H1 (cell line): ENCODE data around the gene STRIP2. TPM values are rescaled to one million over a fixed set of nuclear protein-coding genes. Genes with fewer than 3 reads are reported as not detected.

Source experiments
- CTCF ChIA-PET: fragments of 300-600 bp; sonication (Branson Sonifier 250); formaldehyde crosslinking; loops from one replicate; lab custom pipeline; 2021; ENCODE audit not compliant: partially characterized antibody; lab: Charles Lee
- POLR2A ChIA-PET: fragments of 300-600 bp; sonication (Branson Sonifier 250); formaldehyde crosslinking; loops from one replicate; lab custom pipeline; 2021; ENCODE audit warnings: inconsistent platforms; ENCODE audit not compliant: partially characterized antibody; lab: Charles Lee
- DNase-seq, 2 experiments: peaks; one replicate each; pipeline versions ENCODE4 v3.0.0 to v3.0.0-alpha.2; 2010 to 2022; ENCODE audit warnings: low spot score in 2 of 2, low read depth in 1 of 2, mixed read lengths in 1 of 2
- FAIRE-seq: peaks from 2 replicates; lab custom pipeline; 2011; peaks lifted over from hg19 to GRCh38; lab: Jason Lieb, UNC
- H2AFZ ChIP-seq: 2 replicates; pipeline ENCODE4 v1.8.1; 2012; ENCODE audit warnings: low read length, inconsistent platforms
- H2AK5ac ChIP-seq: 2 replicates; pipeline ENCODE4 v1.6.1; 2013; ENCODE audit warnings: low read depth, low read length
- H2BK120ac ChIP-seq: replicated peaks from 2 replicates; pipeline ENCODE3; 2013; ENCODE audit warnings: low read depth, low read length, inconsistent platforms
- H2BK12ac ChIP-seq: 2 replicates; pipeline ENCODE4 v1.6.1; 2013; ENCODE audit warnings: low read depth, low read length
- H2BK15ac ChIP-seq: 2 replicates; pipeline ENCODE4 v1.6.1; 2013; ENCODE audit warnings: low read length
- H2BK20ac ChIP-seq: 2 replicates; pipeline ENCODE4 v1.6.1; 2013; ENCODE audit warnings: low read length
- H2BK5ac ChIP-seq: 2 replicates; pipeline ENCODE4 v1.6.1; 2013; ENCODE audit warnings: low read depth, low read length
- H3K14ac ChIP-seq: 2 replicates; pipeline ENCODE4 v1.6.1; 2013; ENCODE audit warnings: inconsistent platforms; ENCODE audit not compliant: insufficient read length
- H3K18ac ChIP-seq: 2 replicates; pipeline ENCODE4 v1.6.1; 2013; ENCODE audit warnings: low read length; ENCODE audit errors: extremely low read depth
- H3K23ac ChIP-seq: 2 replicates; pipeline ENCODE4 v1.6.1; 2013; ENCODE audit warnings: inconsistent platforms; ENCODE audit not compliant: insufficient read length
- H3K23me2 ChIP-seq: 2 replicates; pipeline ENCODE4 v1.6.1; 2013; ENCODE audit warnings: low read depth, low read length
- H3K27ac ChIP-seq: 2 replicates; pipeline ENCODE4 v1.6.1; 2011; ENCODE audit warnings: low read depth, low read length, inconsistent platforms
- H3K27me3 ChIP-seq, 4 experiments: replicated peaks in 1 of 4; 1 replicate in 1 of 4; 2 replicates in 3 of 4; pipeline versions ENCODE4 v1.6.1 to v1.8.1; 2011 to 2013; ENCODE audit warnings: low read length in 3 of 4, mild to moderate bottlenecking in 3 of 4, inconsistent platforms in 2 of 4, mixed read lengths in 2 of 4, moderate library complexity in 1 of 4; ENCODE audit not compliant: control insufficient read depth in 3 of 4, insufficient read depth in 3 of 4; ENCODE audit errors: extremely low read depth in 1 of 4
- H3K36me3 ChIP-seq, 4 experiments: 2 replicates each; pipeline versions ENCODE4 v1.6.1 to v1.8.1; 2011 to 2013; ENCODE audit warnings: mild to moderate bottlenecking in 4 of 4, low read length in 3 of 4, moderate library complexity in 2 of 4, control low read depth in 1 of 4, inconsistent platforms in 1 of 4; ENCODE audit not compliant: insufficient read depth in 4 of 4, control insufficient read depth in 2 of 4
- H3K4ac ChIP-seq: replicated peaks from 2 replicates; pipeline ENCODE3; 2013; ENCODE audit warnings: low read length, low read depth, mixed read lengths, inconsistent platforms; ENCODE audit not compliant: insufficient read length
- H3K4me1 ChIP-seq, 4 experiments: replicated peaks in 1 of 4; 1 replicate in 1 of 4; 2 replicates in 3 of 4; pipeline versions ENCODE4 v1.6.1 to v1.8.1; 2011 to 2013; ENCODE audit warnings: low read length in 3 of 4, inconsistent platforms in 2 of 4, mixed read lengths in 1 of 4; ENCODE audit not compliant: insufficient read depth in 4 of 4, control insufficient read depth in 3 of 4
- H3K4me2 ChIP-seq, 2 experiments: 2 replicates each; pipeline versions ENCODE4 v1.6.1 to v1.8.1; 2011 to 2013; ENCODE audit warnings: low read depth in 2 of 2, low read length in 2 of 2, control low read depth in 1 of 2, inconsistent platforms in 1 of 2, mild to moderate bottlenecking in 1 of 2; ENCODE audit not compliant: insufficient read depth in 1 of 2
- H3K4me3 ChIP-seq, 4 experiments: fragments of 200-600, 300-600 bp in 1 of 4; sonication (generic), shearing (Covaris generic), sonication (Bioruptor Twin) in 1 of 4; 2 replicates each; pipeline versions ENCODE4 v1.5.1 to v1.8.1; 2011 to 2016; ENCODE audit warnings: low read length in 4 of 4, low read depth in 3 of 4, control low read depth in 2 of 4, inconsistent platforms in 2 of 4, mild to moderate bottlenecking in 2 of 4, mixed read lengths in 1 of 4, moderate library complexity in 1 of 4; ENCODE audit not compliant: insufficient read depth in 2 of 4; ENCODE audit errors: extremely low read depth in 1 of 4
- H3K56ac ChIP-seq: replicated peaks from 2 replicates; pipeline ENCODE3; 2013; ENCODE audit warnings: low read depth, mild to moderate bottlenecking, mixed read lengths, low read length, inconsistent platforms; ENCODE audit not compliant: insufficient read length
- H3K79me1 ChIP-seq: 2 replicates; pipeline ENCODE4 v1.6.1; 2013; ENCODE audit warnings: low read depth, low read length, control low read depth
- H3K79me2 ChIP-seq, 2 experiments: 2 replicates each; pipeline versions ENCODE4 v1.6.1 to v1.8.1; 2012 to 2013; ENCODE audit warnings: low read length in 2 of 2, mild to moderate bottlenecking in 2 of 2, inconsistent platforms in 1 of 2; ENCODE audit not compliant: insufficient read depth in 2 of 2, control insufficient read depth in 1 of 2
- H3K9ac ChIP-seq, 4 experiments: replicated peaks in 1 of 4; 1 replicate in 1 of 4; 2 replicates in 3 of 4; pipeline versions ENCODE4 v1.6.1 to v1.8.1; 2011 to 2013; ENCODE audit warnings: low read depth in 3 of 4, low read length in 3 of 4, control low read depth in 2 of 4, mild to moderate bottlenecking in 2 of 4, moderate library complexity in 2 of 4, inconsistent platforms in 1 of 4; ENCODE audit errors: extremely low read depth in 1 of 4
- H3K9me3 ChIP-seq, 2 experiments: 2 replicates each; pipeline versions ENCODE4 v1.6.1 to v1.8.1; 2012 to 2013; ENCODE audit warnings: mild to moderate bottlenecking in 2 of 2, moderate library complexity in 2 of 2, control low read depth in 1 of 2, inconsistent platforms in 1 of 2, low read depth in 1 of 2, low read length in 1 of 2, mixed read lengths in 1 of 2; ENCODE audit not compliant: insufficient read depth in 2 of 2
- H4K20me1 ChIP-seq, 2 experiments: replicated peaks in 1 of 2; 2 replicates each; pipeline versions ENCODE3 to v1.8.1; 2011 to 2013; ENCODE audit warnings: inconsistent platforms in 2 of 2, low read length in 2 of 2, mild to moderate bottlenecking in 1 of 2; ENCODE audit not compliant: insufficient read depth in 2 of 2, control insufficient read depth in 1 of 2
- H4K5ac ChIP-seq: 2 replicates; pipeline ENCODE4 v1.6.1; 2013; ENCODE audit warnings: low read length, low read depth, mixed read lengths, inconsistent platforms; ENCODE audit not compliant: insufficient read length
- H4K8ac ChIP-seq: 2 replicates; pipeline ENCODE4 v1.8.0; 2013; ENCODE audit warnings: mild to moderate bottlenecking, moderate library complexity, low read length, inconsistent platforms; ENCODE audit not compliant: insufficient read depth; ENCODE audit errors: extremely low read depth
- H4K91ac ChIP-seq: replicated peaks from 2 replicates; pipeline ENCODE3; 2013; ENCODE audit warnings: low read length, mixed read lengths, inconsistent platforms; ENCODE audit not compliant: insufficient read length
- BRCA1 ChIP-seq: IDR thresholded peaks from 2 replicates; pipeline ENCODE4 v1.6.1; 2012; ENCODE audit warnings: low read depth, low read length, improper control_type of control experiment
- CREB1 ChIP-seq: IDR thresholded peaks from 2 replicates; pipeline ENCODE4 v1.6.1; 2012; ENCODE audit warnings: inconsistent platforms
- GTF2F1 ChIP-seq: IDR thresholded peaks from 2 replicates; pipeline ENCODE4 v1.6.1; 2012; ENCODE audit warnings: low read depth, low read length, improper control_type of control experiment, borderline replicate concordance
- KDM1A ChIP-seq: fragments of 200-600, 300-600 bp; sonication (generic); IDR thresholded peaks from 2 replicates; pipeline ENCODE4 v1.7.1; 2016; ENCODE audit warnings: mild to moderate bottlenecking, low read length, borderline replicate concordance
- MAX ChIP-seq: IDR thresholded peaks from 2 replicates; pipeline ENCODE4 v1.6.1; 2012; ENCODE audit warnings: inconsistent platforms
- POLR2AphosphoS5 ChIP-seq: IDR thresholded peaks from 2 replicates; pipeline ENCODE4 v1.6.1; 2011; ENCODE audit warnings: low read depth, low read length
- SIX5 ChIP-seq: IDR thresholded peaks from 2 replicates; pipeline ENCODE4 v1.6.1; 2011; ENCODE audit warnings: mild to moderate bottlenecking, low read depth, low read length
- SP1 ChIP-seq: IDR thresholded peaks from 2 replicates; pipeline ENCODE4 v1.6.1; 2011; ENCODE audit warnings: low read depth, low read length
- TEAD4 ChIP-seq: IDR thresholded peaks from 2 replicates; pipeline ENCODE4 v1.6.1; 2012; ENCODE audit warnings: low read depth, low read length, inconsistent platforms, mixed read lengths
- YY1 ChIP-seq: IDR thresholded peaks from 2 replicates; pipeline ENCODE4 v1.6.1; 2011; ENCODE audit warnings: low read depth, mild to moderate bottlenecking, low read length
- ZNF274 ChIP-seq: IDR thresholded peaks from 2 replicates; pipeline ENCODE4 v1.7.0; 2012; ENCODE audit warnings: low read length, borderline replicate concordance; ENCODE audit errors: extremely low read depth
- WGBS, 2 experiments: shearing (Covaris generic) in 1 of 2; methylation state at CpG; one replicate each; pipeline versions ENCODE4 v1.1.6 to v1.1.7; 2013 to 2015; ENCODE audit warnings: low lambda C conversion rate in 2 of 2, mixed read lengths in 2 of 2, inconsistent platforms in 1 of 2, low coverage in 1 of 2, missing lambda C conversion rate in 1 of 2; ENCODE audit not compliant: insufficient replicate concordance in 2 of 2, insufficient coverage in 1 of 2, insufficient read length in 1 of 2; ENCODE audit errors: extremely low coverage in 1 of 2, missing lambda C conversion rate in 1 of 2; 5-methylcytosine and 5-hydroxymethylcytosine counted together
- polyA plus RNA-seq, 7 experiments: library from polyadenylated mRNA; depleted of rRNA in 3 of 7; stranded (reverse) in 5 of 7; unstranded in 2 of 7; fragments of >200 nt in 5 of 7; fragments of 200-250 nt in 2 of 7; gene quantifications; 1 replicate in 5 of 7; 2 replicates in 1 of 7; 4 replicates in 1 of 7; pipeline versions ENCODE4 v1.2.1 to v1.2.3, GENCODE V29; 2011 to 2013; ENCODE audit warnings: missing spikeins in 2 of 7, mixed read lengths in 2 of 7
- total RNA-seq: library from RNA; stranded (reverse); fragmentation: NEBNext Ultra II Directional; extraction: Animal tissue kit (Norgen Biotek cat#: 25700); gene quantifications from 2 replicates; pipeline ENCODE4 v1.2.1, GENCODE V29; 2021

Gene STRIP2
- total and polyA plus RNA-seq, 2 of the 8 experiments (the other 6 are each of a cell fraction or from before 2014, with no cell fraction given): 5.3 to 8.2 TPM

- Histone ChIP-seq H3K9ac (no peak overlapping the region), H3K18ac (no peak overlapping the region), H3K4me1 (peaks cover 0 to under 1% (median 0%) of the 10 kb centered on the region in 4 experiments; a peak in 3 of 7 replicates), H4K8ac (no peak overlapping the region), H3K56ac (no peak overlapping the region), H2BK5ac (no peak overlapping the region), H2BK20ac (no peak overlapping the region), H2AFZ (no peak overlapping the region), H3K14ac (no peak overlapping the region), H2AK5ac (no peak overlapping the region), H2BK15ac (no peak overlapping the region), H3K36me3 (peaks cover 0 to 7% (median 0%) of the 10 kb centered on the region in 4 experiments; a peak in 1 of 8 replicates), H4K91ac (no peak overlapping the region), H2BK120ac (no peak overlapping the region), H3K79me2 (peaks cover 0 to 3% of the 10 kb centered on the region in 2 experiments; a peak in 1 of 4 replicates), H3K4ac (no peak overlapping the region), H3K4me2 (no peak overlapping the region), H3K23me2 (peaks cover 11% of the 10 kb centered on the region), H3K27ac (no peak overlapping the region), H3K23ac (no peak overlapping the region), H3K79me1 (no peaks in the 10 kb centered on the region), H3K4me3 (no peak overlapping the region), H4K20me1 (peaks cover 3 to 5% of the 10 kb centered on the region in 2 experiments), H4K5ac (no peak overlapping the region), H3K9me3 (no peaks in the 10 kb centered on the region), H2BK12ac (no peak overlapping the region), H3K27me3 (peaks cover 0 to 7% (median 3%) of the 10 kb centered on the region in 4 experiments; a peak in 3 of 7 replicates)
- TF ChIP-seq MAX (no peak), YY1 (no peak), ZNF274 (no peak), POLR2AphosphoS5 (no peak), BRCA1 (no peak), SP1 (no peak), TEAD4 (no peak), SIX5 (no peak), GTF2F1 (no peak), CREB1 (no peak), KDM1A (no peak)
- DNase-seq: no peak
- ChIA-PET POLR2A (interaction anchor here (1.9 kb wide), 1 partner anchor 11 kb away, joined by 8 read pairs; no protein-coding TSS in a partner anchor), CTCF (interaction anchor here (0.6 to 1.5 kb wide), 5 partner anchors 14 to 206 kb away, joined by 3 to 7 read pairs (median 4); no protein-coding TSS in a partner anchor)
- no peak for FAIRE-seq
- WGBS, 2 experiments: 92% methylated on average over 6 of the region's 6 CpGs; no CpG with 5 or more reads in 1 of the 2 experiments
Measured at GRCh38 chr7:129438281-129438838, 4.1 kb downstream of the STRIP2 start.
